GM19455 (cell line): ENCODE data around the gene SERPINI1.

ENCODE experiments used
- ATAC-seq: cut with Tn5 transposase; IDR thresholded peaks from one replicate; pipeline ENCODE4 v1.9.1; 2021; ENCODE audit not compliant: unreplicated experiment

Gene SERPINI1

GRCh38 chr3:167843886-167844285 is 108.4 kb downstream of the SERPINI1 start:
- no peak for ATAC-seq

- ATAC-seq = no peak
These were observed 109.0 kb downstream of the SERPINI1 start for GRCh38 chr3:167844528-167844927.

- ATAC-seq = no peak
These were observed 115.7 kb downstream of the SERPINI1 start for GRCh38 chr3:167851171-167851570.

GRCh38 chr3:167851749-167852148 is 116.2 kb downstream of the SERPINI1 start:
- no peak for ATAC-seq

GRCh38 chr3:167852216-167852615 is 116.7 kb downstream of the SERPINI1 start:
- no peak for ATAC-seq

- no peak for ATAC-seq
These were observed 118.5 kb downstream of the SERPINI1 start for GRCh38 chr3:167854063-167854462.

GRCh38 chr3:167854846-167855245 is 119.3 kb downstream of the SERPINI1 start:
- no peak for ATAC-seq

- ATAC-seq = no peak
These were observed 119.8 kb downstream of the SERPINI1 start for GRCh38 chr3:167855306-167855705.

- ATAC-seq = no peak
These were observed 123.3 kb downstream of the SERPINI1 start for GRCh38 chr3:167858865-167859264.

- no peak for ATAC-seq
These were observed 124.1 kb downstream of the SERPINI1 start for GRCh38 chr3:167859610-167860009.

GRCh38 chr3:167861649-167862048 is 126.1 kb downstream of the SERPINI1 start:
- ATAC-seq = no peak

- no peak for ATAC-seq
These were observed 126.7 kb downstream of the SERPINI1 start for GRCh38 chr3:167862104-167862730.

GRCh38 chr3:167863811-167864551 is 128.5 kb downstream of the SERPINI1 start:
- ATAC-seq = no peak

- no peak for ATAC-seq
These were observed 129.0 kb downstream of the SERPINI1 start for GRCh38 chr3:167864552-167864874.

GRCh38 chr3:167866331-167866730 is 130.8 kb downstream of the SERPINI1 start:
- ATAC-seq = no peak

GRCh38 chr3:167867981-167868380 is 132.5 kb downstream of the SERPINI1 start:
- ATAC-seq = no peak

- ATAC-seq = no peak
These were observed 134.7 kb downstream of the SERPINI1 start for GRCh38 chr3:167870181-167870580.

- ATAC-seq = no peak
These were observed 135.2 kb downstream of the SERPINI1 start for GRCh38 chr3:167870759-167871158.

GRCh38 chr3:167872032-167872431 is 136.5 kb downstream of the SERPINI1 start:
- no peak for ATAC-seq

- ATAC-seq = no peak
These were observed 137.4 kb downstream of the SERPINI1 start for GRCh38 chr3:167872941-167873340.

GRCh38 chr3:167874671-167875372 is 139.3 kb downstream of the SERPINI1 start:
- no peak for ATAC-seq
